OCI-LY7 (cell line): ENCODE data around the gene DGCR2. TPM values are rescaled to one million over a fixed set of nuclear protein-coding genes. Genes with fewer than 3 reads are reported as not detected.

Experiments used
- BruUV-seq: library from RNA; stranded (reverse); fragments of 400-500 nt; replicated peaks from 2 replicates; lab custom pipeline; 2021; lab: Mats Ljungman, UMichigan
- CTCF ChIA-PET: fragments of 300-600 bp; sonication (Branson Sonifier 250); formaldehyde crosslinking; loops from one replicate; lab custom pipeline; 2022; ENCODE audit warnings: antibody characterized with exemption; ENCODE audit not compliant: unreplicated experiment; lab: Charles Lee
- POLR2A ChIA-PET: fragments of 300-600 bp; sonication (Branson Sonifier 250); formaldehyde crosslinking; loops from one replicate; lab custom pipeline; 2022; ENCODE audit warnings: antibody characterized with exemption; lab: Charles Lee
- DNase-seq: peaks from one replicate; pipeline ENCODE4 v3.0.0-alpha.2; 2015; ENCODE audit warnings: low spot score
- H2AFZ ChIP-seq: fragments of 200-600 bp; sonication (generic), shearing (Covaris generic); 2 replicates; pipeline ENCODE4 v1.6.1; 2014; ENCODE audit warnings: mild to moderate bottlenecking, antibody characterized with exemption, low read length, moderate library complexity
- H3K27ac ChIP-seq: fragments of 200-600 bp; sonication (generic); 2 replicates; pipeline ENCODE4 v1.5.1; 2014; ENCODE audit warnings: mixed run types, low read depth, mild to moderate bottlenecking, moderate library complexity, low read length, inconsistent platforms; ENCODE audit not compliant: poor library complexity, severe bottlenecking
- H3K36me3 ChIP-seq: fragments of 200-600 bp; sonication (generic); 2 replicates; pipeline ENCODE4 v1.6.1; 2014; ENCODE audit warnings: mild to moderate bottlenecking, antibody characterized with exemption, low read length, moderate library complexity, mixed read lengths; ENCODE audit not compliant: insufficient read depth
- H3K4me1 ChIP-seq: fragments of 200-600 bp; sonication (generic); 2 replicates; pipeline ENCODE4 v1.5.1; 2014; ENCODE audit warnings: mild to moderate bottlenecking, low read length; ENCODE audit not compliant: insufficient read depth, poor library complexity, severe bottlenecking
- H3K4me2 ChIP-seq: fragments of 200-600 bp; sonication (generic); 2 replicates; pipeline ENCODE4 v1.6.1; 2014; ENCODE audit warnings: mild to moderate bottlenecking, low read length
- H3K4me3 ChIP-seq: fragments of 200-600 bp; sonication (generic); 2 replicates; pipeline ENCODE4 v1.5.1; 2014; ENCODE audit warnings: mild to moderate bottlenecking, low read depth, low read length; ENCODE audit not compliant: poor library complexity, severe bottlenecking
- H3K79me2 ChIP-seq: fragments of 200-600 bp; sonication (generic); 2 replicates; pipeline ENCODE4 v1.6.1; 2016; ENCODE audit warnings: low read depth, mild to moderate bottlenecking, low read length, moderate library complexity, mixed read lengths; ENCODE audit not compliant: insufficient read depth
- H3K9me2 ChIP-seq: fragments of 200-600 bp; sonication (generic); 2 replicates; pipeline ENCODE4 v1.6.1; 2016; ENCODE audit warnings: mild to moderate bottlenecking, low read length, mixed read lengths; ENCODE audit not compliant: insufficient read depth
- H3K9me3 ChIP-seq: fragments of 200-600 bp; sonication (generic); 2 replicates; pipeline ENCODE4 v1.6.1; 2014; ENCODE audit warnings: mild to moderate bottlenecking, mixed run types, low read length, mixed read lengths
- H4K20me1 ChIP-seq: fragments of 200-600 bp; sonication (generic); 2 replicates; pipeline ENCODE4 v1.6.1; 2014; ENCODE audit warnings: mild to moderate bottlenecking, antibody characterized with exemption, low read length, moderate library complexity, mixed read lengths; ENCODE audit not compliant: insufficient read depth
- CTCF ChIP-seq: fragments of 200-600 bp; sonication (generic); conservative IDR thresholded peaks from 2 replicates; pipeline ENCODE4 v1.5.1; 2014; ENCODE audit warnings: mild to moderate bottlenecking, antibody characterized with exemption, low read length, moderate library complexity, mixed read lengths
- EZH2phosphoT487 ChIP-seq: fragments of 200-600 bp; sonication (generic); IDR thresholded peaks from 2 replicates; pipeline ENCODE4 v1.6.1; 2018; ENCODE audit warnings: low read depth, borderline replicate concordance, mild to moderate bottlenecking, mixed run types, antibody characterized with exemption, low read length, moderate library complexity, mixed read lengths
- intact Hi-C: fragments of 100-400 bp; cut with micrococcal nuclease; formaldehyde crosslinking; loops from one replicate; pipeline ENCODE4 v1.10.0; 2022; ENCODE audit not compliant: unreplicated experiment
- total RNA-seq, 2 experiments: library from RNA; depleted of rRNA in 1 of 2; stranded (reverse); fragments of >200 nt in 1 of 2; shearing (Covaris generic) in 1 of 2; gene quantifications; 2 replicates each; pipeline ENCODE4 v1.2.3, GENCODE V29; 2014 to 2022

Gene DGCR2
- total RNA-seq, 2 experiments from 2014 or later = 27.6 to 29.7 TPM

- Histone ChIP-seq H3K9me2 (no peaks in the 10 kb centered on the region), H4K20me1 (no peaks in the 10 kb centered on the region), H3K79me2 (no peaks in the 10 kb centered on the region), H3K4me1 (no peaks in the 10 kb centered on the region), H3K4me2 (no peak overlapping the region), H3K4me3 (no peak overlapping the region), H2AFZ (no peak overlapping the region), H3K27ac (no peak overlapping the region), H3K9me3 (no peaks in the 10 kb centered on the region), H3K36me3 (no peaks in the 10 kb centered on the region)
- CTCF ChIA-PET = no interaction called here
- BruUV-seq = no TSS peak
- no peak for DNase-seq
- POLR2A ChIA-PET = no interaction called here
- TF ChIP-seq EZH2phosphoT487 = no peak
- TF ChIP-seq CTCF = no peak
- intact Hi-C loops = no loop called here
Measured at GRCh38 chr22:18995327-18995711, 126.9 kb downstream of the DGCR2 start.

- Histone ChIP-seq H3K4me2 (no peak overlapping the region), H3K36me3 (no peaks in the 10 kb centered on the region), H3K4me1 (no peaks in the 10 kb centered on the region), H2AFZ (no peak overlapping the region), H4K20me1 (no peaks in the 10 kb centered on the region), H3K79me2 (no peaks in the 10 kb centered on the region), H3K4me3 (no peak overlapping the region), H3K9me3 (no peaks in the 10 kb centered on the region), H3K27ac (no peak overlapping the region), H3K9me2 (no peaks in the 10 kb centered on the region)
- BruUV-seq = no TSS peak
- TF ChIP-seq CTCF (no peak), EZH2phosphoT487 (no peak)
- DNase-seq = no peak
- intact Hi-C loops = no loop called here
- CTCF ChIA-PET = no interaction called here
- POLR2A ChIA-PET = no interaction called here
Measured at GRCh38 chr22:18994701-18995326, 127.4 kb downstream of the DGCR2 start.

- POLR2A ChIA-PET = no interaction called here
- H4K20me1 ChIP-seq = no peaks in the 10 kb centered on the region
- no peak overlapping the region for H3K4me3 ChIP-seq
- H3K4me1 ChIP-seq = no peaks in the 10 kb centered on the region
- no peaks in the 10 kb centered on the region for H3K36me3 ChIP-seq
- DNase-seq = no peak
- CTCF ChIA-PET = no interaction called here
- H3K27ac ChIP-seq = no peak overlapping the region
- no peaks in the 10 kb centered on the region for H3K9me2 ChIP-seq
- TF ChIP-seq EZH2phosphoT487 (no peak), CTCF (no peak)
- no peak overlapping the region for H3K4me2 ChIP-seq
- no peaks in the 10 kb centered on the region for H3K9me3 ChIP-seq
- BruUV-seq = no TSS peak
- H3K79me2 ChIP-seq = no peaks in the 10 kb centered on the region
- intact Hi-C loops = no loop called here
- H2AFZ ChIP-seq = no peak overlapping the region
Measured at GRCh38 chr22:18994056-18994455, 128.2 kb downstream of the DGCR2 start.
